K562 (cell line): ENCODE measurements around the gene ALDH9A1. TPM values are rescaled to one million over a fixed set of nuclear protein-coding genes. Genes with fewer than 3 reads are reported as not detected.

ENCODE experiments used
- C11orf30 ChIP-seq: fragments of 450-650 bp; IDR thresholded peaks from 2 replicates; pipeline ENCODE4 v1.6.1; 2016; ENCODE audit warnings: low read depth, mild to moderate bottlenecking
- GATA2 ChIP-seq: sonication (generic); formaldehyde crosslinking; IDR thresholded peaks from 2 replicates; pipeline ENCODE4 v1.4.0; 2020; ENCODE audit warnings: mild to moderate bottlenecking, missing genetic modification reagents
- HDAC2 ChIP-seq: fragments of 450-650 bp; IDR thresholded peaks from 2 replicates; pipeline ENCODE4 v1.6.1; 2016; ENCODE audit warnings: mild to moderate bottlenecking
- MBD2 ChIP-seq: sonication (generic); IDR thresholded peaks from 2 replicates; pipeline ENCODE4 v1.6.1; 2016; ENCODE audit warnings: low read depth, borderline replicate concordance
- NKRF ChIP-seq: fragments of 450-650 bp; IDR thresholded peaks from 2 replicates; pipeline ENCODE4 v1.6.1; 2016; ENCODE audit warnings: borderline replicate concordance
- PML ChIP-seq: IDR thresholded peaks from 2 replicates; pipeline ENCODE4 v1.6.1; 2012; ENCODE audit warnings: low read length, inconsistent platforms
- POLR2B ChIP-seq: fragments of 450-650 bp; IDR thresholded peaks from 2 replicates; pipeline ENCODE4 v1.6.1; 2018; ENCODE audit warnings: low read depth; ENCODE audit not compliant: partially characterized antibody
- RBFOX2 ChIP-seq: fragments of 200-400 bp; formaldehyde crosslinking; IDR thresholded peaks from 2 replicates; pipeline ENCODE4 v1.6.1; 2017; ENCODE audit warnings: low read depth, mild to moderate bottlenecking, low read length, moderate library complexity
- SMAD1 ChIP-seq: fragments of 150-350 bp; IDR thresholded peaks from 2 replicates; pipeline ENCODE4 v1.6.1; 2014; ENCODE audit warnings: low read length, low read depth; ENCODE audit not compliant: partially characterized antibody
- SNIP1 ChIP-seq: fragments of 450-650 bp; IDR thresholded peaks from 2 replicates; pipeline ENCODE4 v1.7.1; 2017; ENCODE audit warnings: low read depth, mild to moderate bottlenecking
- TGIF2 ChIP-seq: sonication (generic); formaldehyde crosslinking; IDR thresholded peaks from 2 replicates; pipeline ENCODE4 v1.8.1; 2022; ENCODE audit warnings: mild to moderate bottlenecking, missing genetic modification reagents, moderate library complexity
- ZFP36 ChIP-seq: fragments of 150-350 bp; IDR thresholded peaks from 2 replicates; pipeline ENCODE4 v1.6.1; 2018; ENCODE audit warnings: low read length, low read depth; ENCODE audit not compliant: partially characterized antibody
- ZNF143 ChIP-seq: sonication (generic); formaldehyde crosslinking; IDR thresholded peaks from 2 replicates; pipeline ENCODE4 v1.9.0; 2022; ENCODE audit warnings: mild to moderate bottlenecking, missing genetic modification reagents
- ZNF224 ChIP-seq: sonication (generic); formaldehyde crosslinking; IDR thresholded peaks from 2 replicates; pipeline ENCODE4 v1.8.0; 2022; ENCODE audit warnings: mild to moderate bottlenecking, missing genetic modification reagents
- ZNF639 ChIP-seq, 2 experiments: fragments of 200-800 bp in 1 of 2; sonication (Bioruptor generic) in 1 of 2; sonication (generic) in 1 of 2; formaldehyde crosslinking in 1 of 2; IDR thresholded peaks in 1 of 2; conservative IDR thresholded peaks in 1 of 2; 2 replicates each; pipeline versions ENCODE4 v1.5.0 to v1.6.1; 2016 to 2020; ENCODE audit warnings: missing compliant biosample characterization in 1 of 2, missing genetic modification characterization in 1 of 2, missing genetic modification reagents in 1 of 2
- ZNF668 ChIP-seq: fragments of 250-450 bp; sonication (Bioruptor Pico); IDR thresholded peaks from 2 replicates; pipeline ENCODE4 v1.8.0; 2022; ENCODE audit warnings: mild to moderate bottlenecking, inconsistent platforms
- polyA plus RNA-seq, 8 experiments: library from polyadenylated mRNA; depleted of rRNA in 4 of 8; stranded (reverse) in 5 of 8; unstranded in 3 of 8; fragments of >200 nt; fragmentation: Nextera tagmentation in 2 of 8; fragmentation: Illumina TruSeq in 1 of 8; extraction: Ambion mirVana in 2 of 8; extraction: Trizol in 1 of 8; gene quantifications; 2 replicates each; pipeline versions ENCODE4 v1.2.1 to v1.2.3, GENCODE V29; 2011 to 2014; ENCODE audit warnings: inconsistent platforms in 1 of 8, missing spikeins in 1 of 8
- total RNA-seq, 7 experiments: library from RNA; depleted of rRNA in 6 of 7; stranded (reverse); fragments of >200 nt in 6 of 7; fragmentation: Illumina TruSeq in 2 of 7; extraction: Trizol in 2 of 7; gene quantifications; 2 replicates each; pipeline versions ENCODE4 v1.2.1 to v1.2.3, GENCODE V29; 2011 to 2021; ENCODE audit warnings: low replicate concordance in 1 of 7
- TF ChIP-seq, protein P1 (sequence below): sonication (generic); formaldehyde crosslinking; IDR thresholded peaks from 2 replicates; pipeline ENCODE4 v1.8.0; 2023; ENCODE audit warnings: mild to moderate bottlenecking, missing genetic modification reagents
- TF ChIP-seq, protein P2 (sequence below): fragments of 150-350 bp; conservative IDR thresholded peaks from 2 replicates; pipeline ENCODE4 v1.6.1; 2014; ENCODE audit warnings: low read length

ALDH9A1 gene
- total and polyA plus RNA-seq, 9 of the 15 experiments (the other 6 are each of a cell fraction or from before 2014, with no cell fraction given): 26.5 to 54.3 (median 39.2) TPM

- TF ChIP-seq NKRF: peak; percentile 73; the same call in 1 of the 2 replicates
- TF ChIP-seq TGIF2 (CRISPR knock-in tag): no peak
- peak; percentile 72; the same call in 1 of the 2 replicates for TF ChIP-seq PML
- TF ChIP-seq ZFP36: no peak
- TF ChIP-seq SNIP1: no peak
- TF ChIP-seq SMAD1: peak; percentile 70
- no peak for TF ChIP-seq ZNF143 (CRISPR knock-in tag)
- peak; percentile 90 for TF ChIP-seq POLR2B
- TF ChIP-seq, protein P1, sequence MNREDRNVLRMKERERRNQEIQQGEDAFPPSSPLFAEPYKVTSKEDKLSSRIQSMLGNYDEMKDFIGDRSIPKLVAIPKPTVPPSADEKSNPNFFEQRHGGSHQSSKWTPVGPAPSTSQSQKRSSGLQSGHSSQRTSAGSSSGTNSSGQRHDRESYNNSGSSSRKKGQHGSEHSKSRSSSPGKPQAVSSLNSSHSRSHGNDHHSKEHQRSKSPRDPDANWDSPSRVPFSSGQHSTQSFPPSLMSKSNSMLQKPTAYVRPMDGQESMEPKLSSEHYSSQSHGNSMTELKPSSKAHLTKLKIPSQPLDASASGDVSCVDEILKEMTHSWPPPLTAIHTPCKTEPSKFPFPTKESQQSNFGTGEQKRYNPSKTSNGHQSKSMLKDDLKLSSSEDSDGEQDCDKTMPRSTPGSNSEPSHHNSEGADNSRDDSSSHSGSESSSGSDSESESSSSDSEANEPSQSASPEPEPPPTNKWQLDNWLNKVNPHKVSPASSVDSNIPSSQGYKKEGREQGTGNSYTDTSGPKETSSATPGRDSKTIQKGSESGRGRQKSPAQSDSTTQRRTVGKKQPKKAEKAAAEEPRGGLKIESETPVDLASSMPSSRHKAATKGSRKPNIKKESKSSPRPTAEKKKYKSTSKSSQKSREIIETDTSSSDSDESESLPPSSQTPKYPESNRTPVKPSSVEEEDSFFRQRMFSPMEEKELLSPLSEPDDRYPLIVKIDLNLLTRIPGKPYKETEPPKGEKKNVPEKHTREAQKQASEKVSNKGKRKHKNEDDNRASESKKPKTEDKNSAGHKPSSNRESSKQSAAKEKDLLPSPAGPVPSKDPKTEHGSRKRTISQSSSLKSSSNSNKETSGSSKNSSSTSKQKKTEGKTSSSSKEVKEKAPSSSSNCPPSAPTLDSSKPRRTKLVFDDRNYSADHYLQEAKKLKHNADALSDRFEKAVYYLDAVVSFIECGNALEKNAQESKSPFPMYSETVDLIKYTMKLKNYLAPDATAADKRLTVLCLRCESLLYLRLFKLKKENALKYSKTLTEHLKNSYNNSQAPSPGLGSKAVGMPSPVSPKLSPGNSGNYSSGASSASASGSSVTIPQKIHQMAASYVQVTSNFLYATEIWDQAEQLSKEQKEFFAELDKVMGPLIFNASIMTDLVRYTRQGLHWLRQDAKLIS (CRISPR knock-in tag): no peak; the same call in 1 of the 2 replicates
- TF ChIP-seq C11orf30: peak; percentile 85
- TF ChIP-seq ZNF639 (CRISPR knock-in tag; conservative IDR thresholded peaks at IDR 0.05 in 1 of 2, IDR thresholded peaks at IDR 0.05 in 1 of 2): 0 out of 4 replicates have a peak, but pooled peaks of 1 of the 2 experiments have one; percentile 55
- TF ChIP-seq ZNF224: no peak
- no peak for TF ChIP-seq GATA2 (CRISPR knock-in tag)
- TF ChIP-seq ZNF668 (CRISPR knock-in tag): no peak
- peak; percentile 17; the same call in 1 of the 2 replicates for TF ChIP-seq MBD2
- TF ChIP-seq, protein P2, sequence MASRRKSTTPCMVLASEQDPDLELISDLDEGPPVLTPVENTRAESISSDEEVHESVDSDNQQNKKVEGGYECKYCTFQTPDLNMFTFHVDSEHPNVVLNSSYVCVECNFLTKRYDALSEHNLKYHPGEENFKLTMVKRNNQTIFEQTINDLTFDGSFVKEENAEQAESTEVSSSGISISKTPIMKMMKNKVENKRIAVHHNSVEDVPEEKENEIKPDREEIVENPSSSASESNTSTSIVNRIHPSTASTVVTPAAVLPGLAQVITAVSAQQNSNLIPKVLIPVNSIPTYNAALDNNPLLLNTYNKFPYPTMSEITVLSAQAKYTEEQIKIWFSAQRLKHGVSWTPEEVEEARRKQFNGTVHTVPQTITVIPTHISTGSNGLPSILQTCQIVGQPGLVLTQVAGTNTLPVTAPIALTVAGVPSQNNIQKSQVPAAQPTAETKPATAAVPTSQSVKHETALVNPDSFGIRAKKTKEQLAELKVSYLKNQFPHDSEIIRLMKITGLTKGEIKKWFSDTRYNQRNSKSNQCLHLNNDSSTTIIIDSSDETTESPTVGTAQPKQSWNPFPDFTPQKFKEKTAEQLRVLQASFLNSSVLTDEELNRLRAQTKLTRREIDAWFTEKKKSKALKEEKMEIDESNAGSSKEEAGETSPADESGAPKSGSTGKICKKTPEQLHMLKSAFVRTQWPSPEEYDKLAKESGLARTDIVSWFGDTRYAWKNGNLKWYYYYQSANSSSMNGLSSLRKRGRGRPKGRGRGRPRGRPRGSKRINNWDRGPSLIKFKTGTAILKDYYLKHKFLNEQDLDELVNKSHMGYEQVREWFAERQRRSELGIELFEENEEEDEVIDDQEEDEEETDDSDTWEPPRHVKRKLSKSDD: peak; percentile 75; the same call in 1 of the 2 replicates
- peak; percentile 27 for TF ChIP-seq HDAC2
- peak; percentile 95 for TF ChIP-seq RBFOX2
These were observed 67.6 kb downstream of the ALDH9A1 start, which contains the start of gene MGST3 (continued) for GRCh38 chr1:165630629-165631341.
